ENCODE data around the gene ITGB4.

- TF ChIP-seq, protein P1, sequence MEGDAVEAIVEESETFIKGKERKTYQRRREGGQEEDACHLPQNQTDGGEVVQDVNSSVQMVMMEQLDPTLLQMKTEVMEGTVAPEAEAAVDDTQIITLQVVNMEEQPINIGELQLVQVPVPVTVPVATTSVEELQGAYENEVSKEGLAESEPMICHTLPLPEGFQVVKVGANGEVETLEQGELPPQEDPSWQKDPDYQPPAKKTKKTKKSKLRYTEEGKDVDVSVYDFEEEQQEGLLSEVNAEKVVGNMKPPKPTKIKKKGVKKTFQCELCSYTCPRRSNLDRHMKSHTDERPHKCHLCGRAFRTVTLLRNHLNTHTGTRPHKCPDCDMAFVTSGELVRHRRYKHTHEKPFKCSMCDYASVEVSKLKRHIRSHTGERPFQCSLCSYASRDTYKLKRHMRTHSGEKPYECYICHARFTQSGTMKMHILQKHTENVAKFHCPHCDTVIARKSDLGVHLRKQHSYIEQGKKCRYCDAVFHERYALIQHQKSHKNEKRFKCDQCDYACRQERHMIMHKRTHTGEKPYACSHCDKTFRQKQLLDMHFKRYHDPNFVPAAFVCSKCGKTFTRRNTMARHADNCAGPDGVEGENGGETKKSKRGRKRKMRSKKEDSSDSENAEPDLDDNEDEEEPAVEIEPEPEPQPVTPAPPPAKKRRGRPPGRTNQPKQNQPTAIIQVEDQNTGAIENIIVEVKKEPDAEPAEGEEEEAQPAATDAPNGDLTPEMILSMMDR (IDR thresholded peaks at IDR 0.05; ENCODE audit: low read length), result no peak
- no peak for TF ChIP-seq EZH2 (optimal IDR thresholded peaks at IDR 0.05; ENCODE audit: low read depth, low read length)
These were observed 10.6 kb downstream of the ITGB4 start for GRCh38 chr17:75731716-75732498.
